Ishikawa (cell line): ENCODE data around the gene THAP8.

Source experiments
- CEBPB ChIP-seq: IDR thresholded peaks from 2 replicates; pipeline ENCODE4 v1.6.1; 2012
- CREB1 ChIP-seq: IDR thresholded peaks from 2 replicates; pipeline ENCODE4 v1.6.1; 2012; ENCODE audit warnings: low read depth
- EGR1 ChIP-seq: IDR thresholded peaks from 2 replicates; pipeline ENCODE4 v1.6.1; 2012
- EP300 ChIP-seq: IDR thresholded peaks from 2 replicates; pipeline ENCODE4 v1.6.1; 2012; ENCODE audit warnings: borderline replicate concordance
- FOXM1 ChIP-seq: IDR thresholded peaks from 2 replicates; pipeline ENCODE4 v1.6.1; 2012; ENCODE audit warnings: low read depth, borderline replicate concordance
- NFIC ChIP-seq: IDR thresholded peaks from 2 replicates; pipeline ENCODE4 v1.6.1; 2012
- RAD21 ChIP-seq: IDR thresholded peaks from 2 replicates; pipeline ENCODE4 v1.6.1; 2012; ENCODE audit warnings: low read depth
- TAF1 ChIP-seq: IDR thresholded peaks from 2 replicates; pipeline ENCODE4 v1.6.1; 2012; ENCODE audit warnings: low read depth, mild to moderate bottlenecking
- TCF12 ChIP-seq: IDR thresholded peaks from 2 replicates; pipeline ENCODE4 v1.6.1; 2012; ENCODE audit warnings: low read depth
- TEAD4 ChIP-seq: IDR thresholded peaks from 2 replicates; pipeline ENCODE4 v1.6.1; 2012
- YY1 ChIP-seq: IDR thresholded peaks from 2 replicates; pipeline ENCODE4 v1.6.1; 2012; ENCODE audit warnings: low read depth
- ZBTB7A ChIP-seq: IDR thresholded peaks from 2 replicates; pipeline ENCODE4 v1.6.1; 2012; ENCODE audit warnings: low read depth
- TF ChIP-seq, protein P1 (sequence below): IDR thresholded peaks from 2 replicates; pipeline ENCODE4 v1.6.1; 2012; ENCODE audit warnings: low read depth, mild to moderate bottlenecking
- TF ChIP-seq, protein P2 (sequence below): IDR thresholded peaks from 2 replicates; pipeline ENCODE4 v1.6.1; 2012
- TF ChIP-seq, protein P3 (sequence below): IDR thresholded peaks from 2 replicates; pipeline ENCODE4 v1.6.1; 2012

Gene THAP8

DNA sequence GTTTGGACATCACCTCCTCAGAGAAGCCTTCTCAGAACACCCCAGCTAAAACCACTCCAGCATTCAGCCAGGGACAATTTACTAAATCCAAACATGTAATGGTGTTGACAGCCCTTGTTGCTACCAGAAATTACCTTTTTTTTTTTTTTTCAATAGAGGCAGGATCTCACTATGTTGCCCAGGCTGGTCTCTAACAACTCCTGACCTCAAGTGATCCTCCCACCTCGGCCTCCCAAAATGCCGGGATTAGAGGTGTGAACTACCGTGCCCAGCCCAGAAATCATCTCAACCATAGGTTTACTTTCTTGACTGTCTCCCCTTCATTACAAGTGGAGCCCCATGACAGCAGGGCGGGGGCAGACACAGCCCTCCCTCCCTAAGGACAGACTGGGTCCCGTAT, 30.7 kb downstream of the THAP8 start:
- TF ChIP-seq NFIC (no peak), YY1 (no peak), EP300 (no peak)
- TF ChIP-seq, protein P1, sequence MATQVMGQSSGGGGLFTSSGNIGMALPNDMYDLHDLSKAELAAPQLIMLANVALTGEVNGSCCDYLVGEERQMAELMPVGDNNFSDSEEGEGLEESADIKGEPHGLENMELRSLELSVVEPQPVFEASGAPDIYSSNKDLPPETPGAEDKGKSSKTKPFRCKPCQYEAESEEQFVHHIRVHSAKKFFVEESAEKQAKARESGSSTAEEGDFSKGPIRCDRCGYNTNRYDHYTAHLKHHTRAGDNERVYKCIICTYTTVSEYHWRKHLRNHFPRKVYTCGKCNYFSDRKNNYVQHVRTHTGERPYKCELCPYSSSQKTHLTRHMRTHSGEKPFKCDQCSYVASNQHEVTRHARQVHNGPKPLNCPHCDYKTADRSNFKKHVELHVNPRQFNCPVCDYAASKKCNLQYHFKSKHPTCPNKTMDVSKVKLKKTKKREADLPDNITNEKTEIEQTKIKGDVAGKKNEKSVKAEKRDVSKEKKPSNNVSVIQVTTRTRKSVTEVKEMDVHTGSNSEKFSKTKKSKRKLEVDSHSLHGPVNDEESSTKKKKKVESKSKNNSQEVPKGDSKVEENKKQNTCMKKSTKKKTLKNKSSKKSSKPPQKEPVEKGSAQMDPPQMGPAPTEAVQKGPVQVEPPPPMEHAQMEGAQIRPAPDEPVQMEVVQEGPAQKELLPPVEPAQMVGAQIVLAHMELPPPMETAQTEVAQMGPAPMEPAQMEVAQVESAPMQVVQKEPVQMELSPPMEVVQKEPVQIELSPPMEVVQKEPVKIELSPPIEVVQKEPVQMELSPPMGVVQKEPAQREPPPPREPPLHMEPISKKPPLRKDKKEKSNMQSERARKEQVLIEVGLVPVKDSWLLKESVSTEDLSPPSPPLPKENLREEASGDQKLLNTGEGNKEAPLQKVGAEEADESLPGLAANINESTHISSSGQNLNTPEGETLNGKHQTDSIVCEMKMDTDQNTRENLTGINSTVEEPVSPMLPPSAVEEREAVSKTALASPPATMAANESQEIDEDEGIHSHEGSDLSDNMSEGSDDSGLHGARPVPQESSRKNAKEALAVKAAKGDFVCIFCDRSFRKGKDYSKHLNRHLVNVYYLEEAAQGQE = no peak

DNA sequence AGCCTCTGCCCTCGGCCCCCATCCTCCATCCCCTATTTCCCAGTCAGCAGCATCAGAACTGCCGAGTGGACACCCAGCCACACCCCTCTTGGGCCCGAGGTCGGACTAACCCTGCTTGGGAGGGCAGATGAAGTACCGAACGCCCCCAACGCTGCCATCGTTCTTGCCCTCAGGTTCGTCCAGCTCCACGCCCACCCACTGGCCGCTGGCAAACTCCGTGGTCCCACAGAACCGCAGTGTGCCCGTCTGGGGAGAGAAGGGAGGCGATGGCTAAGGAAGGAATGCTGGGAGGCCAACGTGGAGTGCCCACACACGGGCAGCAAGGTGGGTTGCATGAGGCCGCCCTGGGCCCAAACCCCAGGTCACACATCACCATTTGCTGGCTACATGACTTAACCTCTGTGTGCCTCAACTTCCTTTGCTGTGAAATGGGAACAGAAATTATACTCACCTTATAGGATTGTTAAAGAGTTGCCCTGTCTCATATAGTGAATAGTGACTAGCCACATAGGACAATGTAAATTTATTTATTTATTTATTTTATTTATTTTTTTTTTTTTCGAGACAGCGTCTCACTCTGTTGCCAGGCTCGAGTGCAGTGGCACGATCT, 34.9 kb downstream of the THAP8 start:
- TF ChIP-seq FOXM1 (no peak), TEAD4 (no peak), TCF12 (no peak)
- TF ChIP-seq, protein P2, sequence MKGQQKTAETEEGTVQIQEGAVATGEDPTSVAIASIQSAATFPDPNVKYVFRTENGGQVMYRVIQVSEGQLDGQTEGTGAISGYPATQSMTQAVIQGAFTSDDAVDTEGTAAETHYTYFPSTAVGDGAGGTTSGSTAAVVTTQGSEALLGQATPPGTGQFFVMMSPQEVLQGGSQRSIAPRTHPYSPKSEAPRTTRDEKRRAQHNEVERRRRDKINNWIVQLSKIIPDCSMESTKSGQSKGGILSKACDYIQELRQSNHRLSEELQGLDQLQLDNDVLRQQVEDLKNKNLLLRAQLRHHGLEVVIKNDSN = no peak

DNA sequence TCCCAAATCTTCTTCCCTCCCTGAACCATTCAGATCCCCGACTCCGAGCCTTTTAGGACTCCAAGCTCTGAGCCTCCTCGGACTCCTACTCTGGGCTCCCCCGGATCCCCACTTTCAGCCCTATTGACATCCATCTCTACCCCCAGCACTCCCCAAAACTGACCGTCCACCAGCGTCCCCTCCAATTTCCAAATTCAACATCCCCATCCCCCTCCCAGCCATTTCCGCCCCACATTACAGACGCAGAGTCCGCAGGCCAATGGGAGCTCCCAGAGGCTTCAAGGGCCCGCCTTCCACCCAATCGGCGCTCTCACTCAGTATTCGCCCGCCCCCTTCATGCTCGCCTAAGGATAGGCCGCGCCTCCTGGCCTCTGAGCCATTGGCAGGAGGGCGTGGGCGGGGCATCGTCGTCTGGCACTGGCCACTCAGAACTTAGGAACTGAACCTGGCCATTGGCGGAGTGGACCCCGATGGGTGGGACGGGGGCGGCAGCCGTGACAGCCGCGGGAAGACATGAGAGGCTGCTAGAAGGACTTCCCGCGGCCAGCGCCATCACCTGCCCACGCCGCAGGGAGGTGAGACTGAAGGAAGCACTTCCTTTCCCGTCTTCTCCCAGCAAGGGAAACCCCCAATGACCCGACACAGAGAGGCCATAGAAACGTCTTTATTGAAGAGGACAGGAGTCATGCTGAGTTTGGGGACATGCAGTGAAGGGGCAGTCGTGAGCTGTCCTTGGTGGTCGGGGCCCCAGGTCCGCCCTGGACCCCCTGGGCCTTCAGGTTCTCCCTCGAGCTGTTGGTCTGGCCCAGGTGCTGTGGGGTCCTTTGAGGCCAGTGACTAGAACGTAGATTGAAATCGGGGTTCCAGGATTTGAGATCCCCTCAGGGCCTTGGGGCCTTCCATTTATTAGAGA, 39.8 kb downstream of the THAP8 start, which contains the start of gene ALKBH6:
TSS of gene ALKBH6 (minus strand) at position 202 of the 913 bp plus-strand sequence. CDS start 816 bp downstream, outside the sequence.
- TF ChIP-seq TCF12 = no peak
- peak; percentile 66; the same call in 1 of the 2 replicates for TF ChIP-seq TAF1
- TF ChIP-seq TEAD4 = no peak
- peak; percentile 79 for TF ChIP-seq CREB1
- no peak for TF ChIP-seq ZBTB7A
- no peak for TF ChIP-seq CEBPB
- no peak for TF ChIP-seq FOXM1
- TF ChIP-seq, protein P3, sequence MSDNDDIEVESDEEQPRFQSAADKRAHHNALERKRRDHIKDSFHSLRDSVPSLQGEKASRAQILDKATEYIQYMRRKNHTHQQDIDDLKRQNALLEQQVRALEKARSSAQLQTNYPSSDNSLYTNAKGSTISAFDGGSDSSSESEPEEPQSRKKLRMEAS = peak; percentile 81
- TF ChIP-seq RAD21 = no peak
- peak; percentile 79 for TF ChIP-seq YY1
- TF ChIP-seq EP300 = no peak
- peak; percentile 60 for TF ChIP-seq EGR1
- TF ChIP-seq, protein P2 = 0 out of 2 replicates have a peak, but pooled peaks have one; percentile 30
- TF ChIP-seq, protein P1 = peak; percentile 61; the same call in 1 of the 2 replicates
- no peak for TF ChIP-seq NFIC

DNA sequence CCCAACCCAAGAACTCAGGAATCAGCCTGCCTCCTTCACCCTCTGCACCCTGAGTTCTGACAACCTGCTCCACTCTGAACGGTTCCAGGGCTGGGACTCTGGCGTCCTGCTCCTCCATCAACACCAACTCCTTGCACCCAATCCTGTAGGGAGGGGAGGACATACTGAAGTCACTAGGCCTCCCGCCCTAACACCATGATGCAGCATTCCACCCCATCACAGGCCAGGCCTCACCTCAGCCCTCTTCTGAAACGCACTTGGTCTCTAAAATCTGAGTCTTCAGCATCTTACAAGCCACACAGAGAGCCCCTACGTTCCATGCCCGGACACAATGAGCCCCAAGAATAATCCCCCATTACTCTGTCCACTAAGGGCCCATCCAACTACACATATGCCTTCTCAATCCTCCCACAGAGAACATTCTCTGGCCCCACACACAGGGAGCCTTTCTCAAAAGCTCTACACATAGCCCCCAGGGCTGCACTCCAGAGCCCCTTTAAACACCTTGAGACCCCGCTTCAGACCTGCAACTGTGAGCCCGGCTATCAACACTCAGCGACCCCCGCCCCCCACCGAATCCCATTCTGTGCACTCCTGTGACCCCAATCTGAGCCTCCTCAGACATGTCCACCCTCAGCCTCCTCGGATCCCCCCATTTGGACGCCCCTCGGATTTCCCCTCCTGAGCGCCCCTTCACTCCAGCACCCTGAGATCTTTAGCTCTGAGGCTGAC, 40.6 kb downstream of the THAP8 start:
- TF ChIP-seq ZBTB7A = 0 out of 2 replicates have a peak, but pooled peaks have one; percentile 54
- TF ChIP-seq RAD21 = no peak

DNA sequence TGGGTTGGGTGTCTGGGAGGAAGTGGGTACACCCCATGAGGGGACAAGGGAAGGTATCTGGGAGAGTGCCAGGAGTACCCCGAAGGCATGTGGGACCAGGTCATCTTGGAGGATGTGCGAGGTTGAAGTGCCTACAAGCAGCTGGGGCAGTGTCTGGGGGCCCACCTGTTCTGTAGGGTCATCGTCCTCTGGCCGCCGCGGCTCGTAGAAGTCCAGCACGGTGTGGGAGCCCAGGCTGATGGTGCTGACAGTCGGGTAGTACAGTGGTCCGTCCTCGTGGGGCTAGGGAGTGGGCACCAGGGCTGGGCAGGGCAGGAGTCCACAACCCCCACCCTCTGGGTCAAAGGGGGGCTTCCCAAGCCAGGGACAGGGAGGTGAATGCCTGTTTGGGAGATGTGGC, 43.7 kb downstream of the THAP8 start:
- TF ChIP-seq YY1 = no peak
- TF ChIP-seq CREB1 = no peak
- TF ChIP-seq TCF12 = no peak
- TF ChIP-seq FOXM1 = no peak
- TF ChIP-seq, protein P2 = no peak
- TF ChIP-seq EP300 = no peak
- TF ChIP-seq RAD21 = no peak
- TF ChIP-seq TAF1 = no peak
- TF ChIP-seq, protein P3 = no peak
- TF ChIP-seq EGR1 = no peak
- no peak for TF ChIP-seq TEAD4
- TF ChIP-seq NFIC = no peak
- TF ChIP-seq, protein P1 = no peak
- no peak for TF ChIP-seq ZBTB7A
- no peak for TF ChIP-seq CEBPB
